Measurements from ENCODE around the gene MAP3K4.

MAP3K4 gene

GRCh38 chr6:161038229-161039031 is 46.9 kb downstream of the MAP3K4 start:
- DNase-seq (ENCODE audit: low read depth, low spot score): no peak

GRCh38 chr6:161041274-161041673 is 49.7 kb downstream of the MAP3K4 start:
- DNase-seq (ENCODE audit: low read depth, low spot score): no peak

GRCh38 chr6:161044335-161044734 is 52.8 kb downstream of the MAP3K4 start:
- no peak for DNase-seq (ENCODE audit: low read depth, low spot score)

- no peak for DNase-seq (ENCODE audit: low read depth, low spot score)
Observed at GRCh38 chr6:161048641-161049040, 57.1 kb downstream of the MAP3K4 start.

- no peak for DNase-seq (ENCODE audit: low read depth, low spot score)
Observed at GRCh38 chr6:161050134-161050765, 58.7 kb downstream of the MAP3K4 start.

GRCh38 chr6:161053103-161053502 is 61.5 kb downstream of the MAP3K4 start:
- DNase-seq (ENCODE audit: low read depth, low spot score): no peak

GRCh38 chr6:161054876-161055275 is 63.3 kb downstream of the MAP3K4 start:
- no peak for DNase-seq (ENCODE audit: low read depth, low spot score)

GRCh38 chr6:161056451-161056850 is 64.9 kb downstream of the MAP3K4 start:
- DNase-seq (ENCODE audit: low read depth, low spot score): no peak

GRCh38 chr6:161057103-161058091 is 65.8 kb downstream of the MAP3K4 start:
- no peak for DNase-seq (ENCODE audit: low read depth, low spot score)

GRCh38 chr6:161058741-161059140 is 67.2 kb downstream of the MAP3K4 start:
- DNase-seq (ENCODE audit: low read depth, low spot score): no peak

GRCh38 chr6:161061576-161061975 is 70.0 kb downstream of the MAP3K4 start:
- no peak for DNase-seq (ENCODE audit: low read depth, low spot score)

GRCh38 chr6:161064915-161065314 is 73.3 kb downstream of the MAP3K4 start:
- no peak for DNase-seq (ENCODE audit: low read depth, low spot score)

- no peak for DNase-seq (ENCODE audit: low read depth, low spot score)
Observed at GRCh38 chr6:161066511-161066910, 74.9 kb downstream of the MAP3K4 start.

- no peak for DNase-seq (ENCODE audit: low read depth, low spot score)
Observed at GRCh38 chr6:161067749-161068148, 76.2 kb downstream of the MAP3K4 start.

- DNase-seq (ENCODE audit: low read depth, low spot score): no peak
Observed at GRCh38 chr6:161068321-161068741, 76.8 kb downstream of the MAP3K4 start.

- no peak for DNase-seq (ENCODE audit: low read depth, low spot score)
Observed at GRCh38 chr6:161073930-161074329, 82.4 kb downstream of the MAP3K4 start.

GRCh38 chr6:161074496-161075121 is 83.0 kb downstream of the MAP3K4 start:
- DNase-seq (ENCODE audit: low read depth, low spot score): no peak

GRCh38 chr6:161076181-161076677 is 84.7 kb downstream of the MAP3K4 start:
- DNase-seq (ENCODE audit: low read depth, low spot score): no peak

GRCh38 chr6:161079566-161080262 is 88.1 kb downstream of the MAP3K4 start:
- no peak for DNase-seq (ENCODE audit: low read depth, low spot score)

GRCh38 chr6:161080263-161080970 is 88.8 kb downstream of the MAP3K4 start:
- DNase-seq (ENCODE audit: low read depth, low spot score): no peak
